ENCODE results near the gene GALNT2. TPM values are rescaled to one million over a fixed set of nuclear protein-coding genes. Genes with fewer than 3 reads are reported as not detected.
A peak's percentile ranks its signal among the peaks of the same experiment; 100 is the strongest.

Gene GALNT2
- total and polyA plus RNA-seq, 9 of the 15 experiments (the other 6 are each of a cell fraction or from before 2014, with no cell fraction given) = 1.6 to 106 (median 51.9) TPM

GRCh38 chr1:230191079-230191804, 124.2 kb downstream of the GALNT2 start (continued):
- TF ChIP-seq MGA (IDR thresholded peaks at IDR 0.05) (peak; percentile 52), ZNF740 (CRISPR knock-in tag; IDR thresholded peaks at IDR 0.05) (no peak), ZNF740 (tag; IDR thresholded peaks at IDR 0.05) (no peak), TRIM24 (IDR thresholded peaks at IDR 0.05) (peak in 1 of 2 experiments; percentile 22; a peak in 1 of 4 replicates)

Measured in K562 (cell line).